Measurements from ENCODE around the gene BTBD6.

Gene BTBD6

DNA sequence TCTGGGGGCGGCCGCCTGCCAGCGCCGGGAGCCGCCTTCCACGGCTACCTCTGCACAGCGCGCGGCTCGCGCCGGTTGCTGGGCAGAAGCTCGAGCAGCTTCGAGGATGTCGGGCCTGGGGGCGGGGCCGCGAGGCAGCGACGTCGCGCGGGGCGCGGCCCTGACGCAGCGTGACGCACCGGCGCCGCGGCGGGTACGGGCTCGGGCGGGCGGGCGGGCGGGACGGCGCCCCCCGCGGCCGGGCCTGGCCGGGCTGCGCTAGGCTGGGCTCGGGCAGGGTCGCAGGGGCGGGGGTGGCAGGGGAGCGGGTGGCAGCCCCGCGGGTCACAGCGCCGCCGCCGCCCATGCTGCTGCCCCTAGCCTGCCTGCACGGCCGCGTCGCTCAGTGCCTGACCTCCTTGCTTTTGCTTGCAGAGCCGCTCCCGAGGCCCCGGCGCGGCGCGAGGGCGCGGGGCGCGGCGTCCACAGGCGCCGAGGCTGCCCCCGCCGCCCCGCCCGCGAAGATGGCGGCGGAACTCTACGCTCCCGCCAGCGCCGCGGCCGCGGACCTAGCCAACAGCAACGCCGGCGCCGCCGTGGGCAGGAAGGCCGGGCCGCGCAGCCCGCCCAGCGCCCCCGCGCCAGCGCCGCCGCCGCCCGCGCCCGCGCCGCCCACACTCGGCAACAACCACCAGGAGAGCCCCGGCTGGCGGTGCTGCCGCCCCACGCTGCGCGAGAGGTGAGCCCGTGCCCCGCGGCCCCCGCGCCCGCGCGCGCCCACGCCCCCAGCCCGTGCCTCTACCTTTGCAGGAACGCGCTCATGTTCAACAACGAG is at the start of gene BTBD6:
Gene BTBD6, plus strand, starts transcription at position 166 of the 814 bp plus-strand sequence. Its CDS starts 179 bp downstream, at position 345.
- no peak for FAIRE-seq

DNA sequence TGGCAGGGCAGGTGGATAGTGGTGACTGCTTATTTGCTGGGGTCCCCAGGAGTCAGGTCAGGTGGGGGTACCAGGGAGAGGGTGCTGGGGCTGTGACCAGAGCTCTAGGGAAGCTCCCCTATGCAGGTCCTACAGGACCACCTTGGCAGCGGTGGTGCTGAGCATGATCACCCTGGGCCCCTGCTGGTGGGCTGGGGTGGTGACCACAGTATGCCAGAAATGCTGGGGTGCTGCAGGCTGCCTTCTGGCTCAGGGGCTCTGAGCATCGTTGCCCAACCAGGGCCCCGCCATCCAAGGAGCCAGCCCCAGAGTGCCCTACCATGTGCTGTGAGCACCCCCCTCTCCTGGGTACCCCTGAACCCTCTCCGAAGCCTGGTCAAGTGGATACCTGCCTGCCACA is 49.7 kb upstream of the BTBD6 start:
- no peak for FAIRE-seq

GRCh38 chr14:105199093-105199492 is 49.2 kb upstream of the BTBD6 start:
- FAIRE-seq = no peak

DNA sequence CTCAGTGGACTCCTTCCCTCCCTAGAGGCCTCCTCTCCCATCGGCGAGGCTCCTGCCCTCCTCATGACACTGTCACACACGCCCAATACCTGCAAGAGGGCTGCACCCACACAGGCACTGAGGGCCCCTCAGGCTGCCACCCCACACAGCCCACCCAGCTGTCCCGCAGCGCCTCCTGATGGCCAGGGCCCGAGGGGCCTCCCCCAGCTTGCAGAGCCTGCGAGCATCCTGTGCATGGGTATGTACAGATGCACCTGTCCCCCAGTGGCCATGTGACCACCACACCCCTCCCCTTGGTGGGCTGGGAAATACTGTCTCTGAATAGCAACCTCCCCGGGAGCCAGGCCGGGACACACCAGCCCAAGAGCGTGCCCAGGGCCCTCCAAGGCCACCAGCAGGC is 48.3 kb upstream of the BTBD6 start:
- no peak for FAIRE-seq

- no peak for FAIRE-seq
Measured at GRCh38 chr14:105200641-105201040, 47.7 kb upstream of the BTBD6 start.

DNA sequence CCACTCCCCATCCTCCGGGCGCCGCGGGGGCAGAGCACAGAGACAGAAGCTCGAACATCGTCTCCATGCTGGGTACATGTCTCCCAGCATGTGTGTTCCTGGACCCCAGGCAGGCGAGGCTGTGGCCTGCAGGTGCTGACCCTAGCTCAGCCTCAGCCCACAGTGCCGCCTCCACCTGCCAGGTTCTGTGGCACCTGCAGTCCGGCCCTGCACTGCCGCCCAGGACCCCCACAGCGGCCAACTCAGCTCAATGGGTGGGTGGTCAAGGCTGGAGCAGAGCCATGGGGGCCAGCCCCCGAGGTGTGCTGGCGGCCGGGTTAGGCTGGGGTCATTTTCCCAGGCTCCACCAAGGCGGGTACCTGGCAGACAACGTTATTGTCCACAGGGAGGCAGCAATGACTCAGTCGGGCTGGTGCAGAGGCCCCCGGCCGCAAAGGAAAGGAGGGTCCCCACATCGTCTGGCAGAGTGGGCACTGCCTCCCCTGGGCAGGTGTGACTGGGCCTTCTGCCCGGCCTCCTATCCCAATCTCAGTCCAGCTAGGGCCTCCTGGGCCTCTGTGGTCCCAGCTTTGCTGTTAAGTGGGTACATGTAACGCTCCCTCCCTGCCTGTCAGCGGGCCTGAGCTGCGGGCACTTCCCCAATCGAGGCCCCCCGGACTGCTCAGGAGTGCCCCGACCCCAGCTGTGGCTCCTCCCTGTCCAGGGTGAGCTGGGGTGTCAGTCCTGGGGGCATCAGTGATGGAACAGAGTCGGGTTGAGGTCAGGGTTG is 47.0 kb upstream of the BTBD6 start:
- FAIRE-seq = no peak

- FAIRE-seq = no peak
Measured at GRCh38 chr14:105201925-105202513, 46.3 kb upstream of the BTBD6 start.

DNA sequence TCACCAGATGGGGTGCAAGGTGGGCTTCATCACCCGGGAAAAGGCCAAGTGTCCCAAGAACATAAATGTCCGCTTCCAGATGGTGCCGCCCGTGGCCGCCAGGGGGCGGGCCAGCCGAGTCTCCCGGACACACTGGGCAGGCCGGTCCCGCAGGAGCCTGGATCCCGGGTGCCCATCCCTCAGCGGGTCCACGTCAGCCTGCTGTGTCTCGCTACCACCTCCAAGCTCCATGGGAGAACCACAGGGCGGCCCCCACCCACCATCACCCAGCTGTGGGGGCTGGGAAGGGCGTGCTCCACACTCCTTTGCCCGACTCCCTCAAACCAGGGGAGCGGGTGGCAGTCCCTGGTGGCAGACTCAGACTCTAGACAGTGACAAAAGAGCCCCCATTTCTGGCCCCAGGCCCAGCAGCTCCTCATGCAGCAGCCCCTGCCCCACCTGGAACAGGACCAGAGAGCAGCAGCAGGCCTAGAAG is 45.2 kb upstream of the BTBD6 start:
- FAIRE-seq = no peak

DNA sequence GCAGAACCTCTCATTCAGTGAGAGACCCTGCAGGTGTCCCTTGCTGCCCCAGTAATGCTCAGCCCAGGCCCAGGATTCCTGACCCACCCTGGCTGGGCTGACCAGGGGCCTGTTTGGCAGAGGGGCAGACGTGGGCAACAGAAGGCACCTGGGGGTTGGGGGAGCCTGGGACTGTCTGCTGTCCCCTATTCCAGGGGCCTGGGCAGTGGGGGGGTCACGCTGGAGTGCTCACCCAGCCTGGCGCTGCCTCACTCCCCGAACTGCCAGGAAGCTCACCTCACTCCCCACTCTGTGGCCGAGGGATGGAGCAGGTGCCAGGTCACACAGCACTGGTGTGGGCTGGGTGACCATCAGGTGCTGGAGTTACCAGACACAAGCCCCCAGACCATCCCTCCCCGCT is 44.6 kb upstream of the BTBD6 start:
- FAIRE-seq = no peak

- FAIRE-seq = no peak
Measured at GRCh38 chr14:105204206-105204930, 44.0 kb upstream of the BTBD6 start.

DNA sequence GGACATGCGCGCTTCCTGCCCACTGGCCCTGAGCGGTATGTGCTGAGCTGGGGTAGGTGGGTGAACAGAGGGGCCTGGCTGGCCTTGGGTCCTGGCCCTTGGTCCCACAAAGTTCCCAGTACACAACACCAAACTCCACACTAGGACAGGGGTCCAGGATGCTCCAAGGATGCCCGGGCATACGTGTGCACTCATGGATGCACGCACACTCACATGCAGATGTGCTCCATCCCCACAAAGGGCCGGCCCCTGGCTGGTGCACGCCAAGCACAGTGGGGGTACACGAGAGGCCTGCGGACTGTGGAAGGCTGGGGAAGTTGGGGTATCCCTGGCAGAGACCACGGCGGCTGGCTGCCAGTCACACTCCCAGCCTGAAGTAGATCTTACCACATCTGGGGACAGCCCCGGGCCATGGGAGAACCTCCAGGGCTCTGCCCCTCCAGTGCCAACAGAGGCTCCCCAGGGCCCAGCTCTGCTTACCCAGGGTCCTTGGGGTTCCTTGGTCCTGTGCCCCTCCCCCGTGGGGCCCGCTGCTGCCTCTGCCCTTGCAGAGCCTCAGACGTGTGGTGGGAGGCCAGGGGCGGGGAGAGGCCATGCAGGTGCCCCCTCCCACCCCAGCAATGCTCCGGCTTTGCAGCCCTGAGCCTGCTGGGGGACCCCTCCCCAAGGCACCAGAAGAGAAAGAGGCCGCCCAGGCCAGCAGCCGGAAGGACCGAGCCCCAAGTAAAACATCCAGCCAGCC is 43.2 kb upstream of the BTBD6 start:
- FAIRE-seq = no peak

DNA sequence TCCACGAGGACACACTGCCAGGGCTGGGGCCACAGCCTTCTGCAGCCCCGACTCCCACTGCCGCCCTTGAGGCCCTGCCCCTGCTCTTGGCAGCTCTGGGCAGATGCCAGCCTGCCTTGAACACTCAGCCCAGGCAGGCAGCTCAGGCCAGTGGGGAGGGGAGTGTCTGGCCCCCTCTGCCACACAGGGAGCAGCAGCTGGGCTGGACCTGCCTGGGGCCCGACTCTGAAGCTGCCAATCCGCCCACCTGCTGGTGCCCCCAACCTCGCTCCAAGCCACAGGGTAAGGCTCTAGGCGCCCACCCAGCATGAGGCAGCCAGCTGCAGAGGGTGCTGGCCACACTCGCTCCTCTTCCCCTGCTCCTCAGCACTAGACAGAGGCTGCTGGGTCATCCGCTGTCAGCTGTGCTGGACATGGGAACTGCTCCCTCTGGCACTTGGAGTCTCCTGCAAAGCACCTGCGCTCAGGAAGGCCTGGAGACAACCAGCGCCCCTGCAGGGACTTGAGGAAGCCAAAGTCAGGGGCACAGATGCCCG is 42.6 kb upstream of the BTBD6 start:
- no peak for FAIRE-seq

GRCh38 chr14:105206873-105207272 is 41.5 kb upstream of the BTBD6 start:
- FAIRE-seq = no peak

GRCh38 chr14:105207460-105207901 is 40.9 kb upstream of the BTBD6 start:
- FAIRE-seq = no peak

DNA sequence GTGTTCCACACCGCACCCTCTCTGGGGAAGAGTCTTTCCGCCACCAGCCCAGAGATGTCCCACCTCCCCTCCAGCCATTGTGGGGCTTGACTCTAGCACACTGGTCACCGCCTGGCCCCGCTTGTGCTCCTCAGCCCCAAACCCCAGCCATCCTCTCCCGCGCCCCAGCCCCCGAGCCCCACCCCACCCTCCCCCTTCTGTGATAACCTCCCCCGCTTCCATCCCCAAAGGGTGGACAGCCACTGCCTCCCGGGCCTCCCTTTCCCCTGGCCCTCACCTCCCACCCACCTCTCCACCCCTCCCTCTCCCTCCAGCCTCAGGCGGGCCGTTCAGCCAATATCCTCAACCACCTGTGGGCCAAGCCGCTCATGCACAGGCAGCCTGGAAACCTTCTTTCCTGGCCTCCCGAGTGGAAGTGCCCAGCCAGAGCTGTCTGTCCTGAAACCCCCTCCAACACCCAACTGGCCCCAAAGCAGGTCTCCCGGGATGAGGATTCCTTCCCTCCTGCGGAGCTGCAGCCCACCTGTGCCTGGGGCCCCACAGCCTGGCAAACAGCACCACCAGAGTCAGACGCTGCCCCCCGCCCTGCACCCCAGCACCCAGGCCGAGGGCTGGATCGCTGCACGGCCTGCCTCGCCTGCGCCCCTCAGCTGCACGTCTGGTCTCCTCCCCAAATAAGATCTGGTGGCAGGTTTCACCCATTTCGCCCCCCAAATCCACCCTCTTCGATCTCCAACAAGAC is 40.2 kb upstream of the BTBD6 start:
- FAIRE-seq = no peak

DNA sequence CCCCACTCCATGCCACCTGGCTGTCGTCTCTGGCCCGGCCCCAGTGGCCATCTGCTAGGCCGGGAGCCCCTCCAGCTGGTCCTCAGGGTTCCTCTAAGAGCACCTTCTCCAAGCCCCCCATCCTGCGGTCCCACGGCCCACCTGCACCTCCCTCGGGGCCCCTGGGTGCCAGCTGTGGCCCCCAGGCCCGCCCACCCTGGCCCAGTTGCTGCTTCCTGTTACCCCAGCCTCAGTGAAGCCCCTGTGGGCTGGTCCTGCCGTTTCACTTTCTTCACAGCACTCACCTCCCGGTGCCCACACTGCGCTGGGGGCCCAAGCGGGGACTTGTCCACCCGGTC is 39.6 kb upstream of the BTBD6 start:
- no peak for FAIRE-seq

DNA sequence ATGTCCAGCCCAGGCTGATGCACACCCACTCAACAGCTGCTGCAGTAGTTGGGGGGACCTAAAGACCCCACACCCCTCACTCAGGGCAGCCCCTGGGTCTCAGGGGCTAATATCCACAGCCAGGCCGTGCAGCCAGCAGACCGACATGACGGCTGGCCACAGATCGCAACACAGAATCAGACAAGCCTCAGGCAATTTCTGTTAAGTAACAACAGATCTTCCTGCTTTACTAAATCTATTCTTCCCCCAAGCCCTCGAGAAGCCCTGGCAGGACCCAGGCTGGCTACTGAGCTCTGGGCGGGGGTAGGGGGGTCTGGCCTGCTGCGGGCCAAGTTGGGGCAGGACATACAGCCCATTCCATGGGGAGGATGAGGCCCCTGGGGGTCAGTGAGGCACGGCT is 39.2 kb upstream of the BTBD6 start:
- FAIRE-seq = no peak

DNA sequence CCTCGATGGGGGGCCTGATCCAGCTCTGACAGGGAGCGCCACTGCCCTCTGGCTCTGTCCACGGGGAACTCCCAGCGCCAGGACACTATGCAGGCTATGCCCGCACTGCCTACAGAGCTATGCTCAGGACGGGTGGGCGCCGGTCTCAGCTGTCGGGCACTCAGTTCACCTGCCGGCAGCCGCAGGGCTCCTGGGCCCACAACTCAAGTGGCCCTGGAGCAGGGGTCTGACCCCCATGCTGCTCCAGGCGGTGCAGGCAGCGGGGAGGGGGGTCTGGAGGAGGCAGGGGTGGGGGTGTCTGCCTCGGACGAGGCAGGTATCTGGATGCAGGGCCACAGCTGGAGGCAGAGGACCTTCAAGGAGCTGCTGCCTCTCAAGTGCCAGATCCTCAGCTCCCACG is 38.7 kb upstream of the BTBD6 start:
- no peak for FAIRE-seq

GRCh38 chr14:105210266-105211025 is 37.9 kb upstream of the BTBD6 start:
- FAIRE-seq = no peak

- FAIRE-seq = no peak
Measured at GRCh38 chr14:105211086-105211757, 37.1 kb upstream of the BTBD6 start.
